Prostate gland (tissue), 2 donors: ENCODE data around the gene SPG21.

Experiments used
- CTCF ChIP-seq, 4 experiments: fragments of 200-600 bp in 2 of 4; fragments of 450-650 bp in 2 of 4; sonication (generic) in 2 of 4; IDR thresholded peaks; 1 replicate in 3 of 4; 2 replicates in 1 of 4; pipeline ENCODE4 v1.5.1; 2016 to 2019; ENCODE audit warnings: antibody characterized with exemption in 4 of 4, mild to moderate bottlenecking in 2 of 4, moderate library complexity in 2 of 4
- POLR2AphosphoS5 ChIP-seq: sonication (generic); formaldehyde crosslinking; IDR thresholded peaks from one replicate; pipeline ENCODE4 v1.6.1; 2017; ENCODE audit warnings: antibody characterized with exemption

DNA sequence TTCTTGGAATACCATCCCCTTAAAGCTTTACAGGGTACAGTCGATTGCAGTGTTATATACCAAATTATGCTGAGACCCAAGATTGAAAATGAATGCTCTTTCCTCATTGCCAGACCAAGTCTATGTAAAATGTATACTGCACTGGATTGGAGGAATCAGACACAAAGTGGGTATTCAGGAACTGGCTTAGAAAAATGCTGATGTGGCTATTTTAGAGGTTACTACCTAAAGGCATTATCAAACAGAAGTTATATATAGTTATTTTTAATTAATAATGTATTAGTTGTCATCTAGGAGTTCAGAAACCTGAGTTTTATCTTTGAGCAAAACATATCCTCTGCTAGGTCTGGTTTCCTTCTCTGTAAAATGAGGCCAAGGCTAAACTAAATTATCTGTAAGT lies 3.6 kb upstream of the SPG21 start:
- TF ChIP-seq POLR2AphosphoS5, result no peak
- no peak for TF ChIP-seq CTCF (IDR thresholded peaks at IDR 0.05)
